Colon (tissue), 2 donors: ENCODE data around the gene TRAF7.
"Not testable (repeated sequence)": the region's sequence is repeated elsewhere in the genome, so short reads cannot be mapped to it uniquely, and the experiment has no call there.

Source experiments
- FAIRE-seq: peaks from 2 replicates; lab custom pipeline; 2012; peaks lifted over from hg19 to GRCh38; lab: Jason Lieb, UNC
- donor health status: control.
- donor health status: control.

The TRAF7 gene

GRCh38 chr16:2155091-2155950 lies at the start of gene TRAF7:
TRAF7 (plus strand) TSS chr16:2155782; CDS start chr16:2163921, 8,139 bp downstream.
- peak; percentile 86 for FAIRE-seq

GRCh38 chr16:2106211-2106610 lies 49.4 kb upstream of the TRAF7 start:
- FAIRE-seq = not testable (repeated sequence)

- FAIRE-seq = not testable (repeated sequence)
Measured at GRCh38 chr16:2107121-2107790, 48.3 kb upstream of the TRAF7 start.

- FAIRE-seq = not testable (repeated sequence)
Measured at GRCh38 chr16:2107791-2108125, 47.8 kb upstream of the TRAF7 start.

GRCh38 chr16:2108446-2109270 lies 46.9 kb upstream of the TRAF7 start:
- FAIRE-seq = not testable (repeated sequence)

- not testable (repeated sequence) for FAIRE-seq
Measured at GRCh38 chr16:2109271-2109580, 46.4 kb upstream of the TRAF7 start.

GRCh38 chr16:2109872-2110271 lies 45.7 kb upstream of the TRAF7 start:
- not testable (repeated sequence) for FAIRE-seq

GRCh38 chr16:2110332-2111008 lies 45.1 kb upstream of the TRAF7 start:
- not testable (repeated sequence) for FAIRE-seq

- not testable (repeated sequence) for FAIRE-seq
Measured at GRCh38 chr16:2111009-2111353, 44.6 kb upstream of the TRAF7 start.

GRCh38 chr16:2111412-2112335 lies 43.9 kb upstream of the TRAF7 start:
- not testable (repeated sequence) for FAIRE-seq

- not testable (repeated sequence) for FAIRE-seq
Measured at GRCh38 chr16:2112539-2113106, 43.0 kb upstream of the TRAF7 start.

GRCh38 chr16:2114225-2114624 lies 41.4 kb upstream of the TRAF7 start:
- FAIRE-seq = not testable (repeated sequence)

- not testable (repeated sequence) for FAIRE-seq
Measured at GRCh38 chr16:2114885-2115590, 40.5 kb upstream of the TRAF7 start.

GRCh38 chr16:2115591-2115973 lies 40.0 kb upstream of the TRAF7 start:
- no peak for FAIRE-seq

GRCh38 chr16:2116428-2116827 lies 39.2 kb upstream of the TRAF7 start:
- FAIRE-seq = not testable (repeated sequence)

- not testable (repeated sequence) for FAIRE-seq
Measured at GRCh38 chr16:2117341-2117740, 38.2 kb upstream of the TRAF7 start.

GRCh38 chr16:2117960-2118722 lies 37.4 kb upstream of the TRAF7 start:
- not testable (repeated sequence) for FAIRE-seq

GRCh38 chr16:2121325-2121724 lies 34.3 kb upstream of the TRAF7 start:
- not testable (repeated sequence) for FAIRE-seq

GRCh38 chr16:2121853-2122252 lies 33.7 kb upstream of the TRAF7 start:
- no peak for FAIRE-seq
